Mucosa of descending colon (tissue), 3 donors: Measurements from ENCODE around the gene BMP15. TPM values are rescaled to one million over a fixed set of nuclear protein-coding genes. Genes with fewer than 3 reads are reported as not detected.

Source experiments
- ATAC-seq: fragments of 200-7000 bp; cut with Tn5 transposase; one replicate; pipeline ENCODE4 v1.9.1; 2020; ENCODE audit warnings: mild to moderate bottlenecking, moderate library complexity
- DNase-seq, 3 donors: peaks; one replicate each; pipeline ENCODE4 v3.0.0-alpha.2; 2020
- H3K36me3 ChIP-seq: fragments of 200-600 bp; one replicate; pipeline ENCODE4 v1.8.0; 2021; ENCODE audit warnings: low read depth, mild to moderate bottlenecking
- H3K4me1 ChIP-seq: fragments of 200-600 bp; one replicate; pipeline ENCODE4 v1.8.0; 2021; ENCODE audit warnings: low read depth, mild to moderate bottlenecking
- H3K4me3 ChIP-seq: fragments of 200-600 bp; one replicate; pipeline ENCODE4 v1.8.0; 2021; ENCODE audit warnings: mild to moderate bottlenecking
- H3K9me3 ChIP-seq: fragments of 200-600 bp; one replicate; pipeline ENCODE4 v1.8.0; 2021; ENCODE audit warnings: mild to moderate bottlenecking
- intact Hi-C, 2 donors: fragments of 100-400 bp; cut with DNase I in 1 of 2; cut with micrococcal nuclease in 1 of 2; formaldehyde crosslinking; loops; one replicate each; pipeline versions ENCODE4 v1.11.0 to v1.11.1; 2022; cut with DNase I, micrococcal nuclease
- total RNA-seq, 3 donors: library from RNA; stranded (reverse); fragmentation: NEBNext Ultra II Directional in 2 of 3; extraction: Animal tissue kit (Norgen Biotek cat#: 25700) in 2 of 3; gene quantifications; one replicate each; pipeline versions ENCODE4 v1.2.1 to v1.2.4, GENCODE V29; 2021 to 2023
- TF ChIP-seq, protein P1 (sequence below): fragments of 200-600 bp; IDR thresholded peaks from one replicate; pipeline ENCODE4 v1.8.0; 2022; ENCODE audit warnings: antibody characterized with exemption, mild to moderate bottlenecking
- donor health status: DM: no; HTN: no; CAD: no; lungs with moderate emphysema.
- donor health status: DM: no; HTN: no; CAD: no.
- donor health status: DM: no; HTN: yes; CAD: no.

Gene BMP15
- total RNA-seq, 3 donors from 2014 or later, result not detected

DNA sequence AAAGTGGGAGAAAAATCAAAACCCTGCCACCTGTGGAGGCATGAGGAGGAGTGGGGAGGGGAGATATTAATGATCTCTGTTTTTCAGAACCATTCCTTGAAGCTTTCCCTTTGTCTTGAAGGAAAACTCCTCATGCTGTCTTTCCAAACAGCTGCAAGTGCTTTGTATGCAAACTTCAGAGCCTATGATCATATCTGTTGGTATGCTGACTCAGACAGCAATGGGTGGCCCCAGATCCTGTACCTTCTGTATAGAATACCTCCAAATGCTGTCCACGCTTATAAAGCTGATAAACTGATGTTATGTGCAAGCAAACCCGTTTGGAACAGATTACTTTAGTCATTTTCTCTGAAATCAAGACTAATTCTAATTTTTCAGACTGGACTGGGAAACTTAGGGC, 31.9 kb downstream of the BMP15 start:
- intact Hi-C loops, result no loop called here
- Histone ChIP-seq H3K4me1 (no peaks in the 10 kb centered on the region), H3K36me3 (no peaks in the 10 kb centered on the region), H3K9me3 (no peaks in the 10 kb centered on the region), H3K4me3 (no peak overlapping the region)
- DNase-seq, result no peak
- TF ChIP-seq, protein P1, sequence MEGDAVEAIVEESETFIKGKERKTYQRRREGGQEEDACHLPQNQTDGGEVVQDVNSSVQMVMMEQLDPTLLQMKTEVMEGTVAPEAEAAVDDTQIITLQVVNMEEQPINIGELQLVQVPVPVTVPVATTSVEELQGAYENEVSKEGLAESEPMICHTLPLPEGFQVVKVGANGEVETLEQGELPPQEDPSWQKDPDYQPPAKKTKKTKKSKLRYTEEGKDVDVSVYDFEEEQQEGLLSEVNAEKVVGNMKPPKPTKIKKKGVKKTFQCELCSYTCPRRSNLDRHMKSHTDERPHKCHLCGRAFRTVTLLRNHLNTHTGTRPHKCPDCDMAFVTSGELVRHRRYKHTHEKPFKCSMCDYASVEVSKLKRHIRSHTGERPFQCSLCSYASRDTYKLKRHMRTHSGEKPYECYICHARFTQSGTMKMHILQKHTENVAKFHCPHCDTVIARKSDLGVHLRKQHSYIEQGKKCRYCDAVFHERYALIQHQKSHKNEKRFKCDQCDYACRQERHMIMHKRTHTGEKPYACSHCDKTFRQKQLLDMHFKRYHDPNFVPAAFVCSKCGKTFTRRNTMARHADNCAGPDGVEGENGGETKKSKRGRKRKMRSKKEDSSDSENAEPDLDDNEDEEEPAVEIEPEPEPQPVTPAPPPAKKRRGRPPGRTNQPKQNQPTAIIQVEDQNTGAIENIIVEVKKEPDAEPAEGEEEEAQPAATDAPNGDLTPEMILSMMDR, result no peak
- ATAC-seq, result no peak

DNA sequence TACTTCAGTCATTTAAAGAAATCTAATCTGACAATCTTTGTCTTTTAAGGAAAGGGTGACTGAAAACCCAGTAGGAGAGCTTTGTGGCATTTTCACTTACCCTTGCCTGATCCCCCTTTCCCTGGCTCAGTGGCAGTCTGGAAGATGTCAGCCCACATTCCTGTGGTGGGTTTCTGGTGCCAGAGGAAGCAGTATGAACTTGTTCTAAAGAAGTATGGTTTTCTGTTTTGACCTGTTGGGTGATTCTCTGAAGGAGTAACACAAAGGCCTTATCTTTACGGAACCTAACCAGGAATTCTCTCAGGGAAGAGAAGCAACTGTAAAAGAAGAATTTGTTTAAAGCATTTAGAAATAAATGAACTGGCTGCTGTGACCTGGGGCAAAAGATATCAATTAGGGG, 41.9 kb downstream of the BMP15 start:
- Histone ChIP-seq H3K4me1 (no peaks in the 10 kb centered on the region), H3K36me3 (no peaks in the 10 kb centered on the region), H3K4me3 (no peak overlapping the region), H3K9me3 (no peaks in the 10 kb centered on the region)
- intact Hi-C loops, result no loop called here
- DNase-seq, result no peak
- ATAC-seq, result no peak
- TF ChIP-seq, protein P1, result no peak

DNA sequence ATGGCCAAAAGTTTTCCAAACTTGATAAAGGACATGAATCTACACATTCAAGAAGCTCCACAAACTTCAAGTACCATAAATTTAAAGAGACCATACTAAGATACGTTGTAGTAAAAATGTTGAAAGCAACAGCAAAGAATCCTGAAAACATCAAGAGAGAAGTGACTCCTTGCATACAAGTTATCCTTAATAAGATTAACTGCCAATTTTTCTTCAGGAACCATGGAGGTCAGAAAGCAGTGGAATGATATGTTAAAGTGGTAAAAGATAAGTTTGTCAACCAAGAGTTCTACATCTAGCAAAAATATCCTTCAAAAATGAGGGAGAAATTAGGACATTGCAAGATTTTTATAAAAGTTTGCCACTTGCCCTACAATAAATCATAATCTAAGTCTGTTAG, 43.3 kb downstream of the BMP15 start:
- no peaks in the 10 kb centered on the region for H3K4me1 ChIP-seq
- intact Hi-C loops, result no loop called here
- ATAC-seq (no peak), DNase-seq (no peak)
- no peaks in the 10 kb centered on the region for H3K9me3 ChIP-seq
- no peaks in the 10 kb centered on the region for H3K36me3 ChIP-seq
- TF ChIP-seq, protein P1, result no peak
- no peak overlapping the region for H3K4me3 ChIP-seq

DNA sequence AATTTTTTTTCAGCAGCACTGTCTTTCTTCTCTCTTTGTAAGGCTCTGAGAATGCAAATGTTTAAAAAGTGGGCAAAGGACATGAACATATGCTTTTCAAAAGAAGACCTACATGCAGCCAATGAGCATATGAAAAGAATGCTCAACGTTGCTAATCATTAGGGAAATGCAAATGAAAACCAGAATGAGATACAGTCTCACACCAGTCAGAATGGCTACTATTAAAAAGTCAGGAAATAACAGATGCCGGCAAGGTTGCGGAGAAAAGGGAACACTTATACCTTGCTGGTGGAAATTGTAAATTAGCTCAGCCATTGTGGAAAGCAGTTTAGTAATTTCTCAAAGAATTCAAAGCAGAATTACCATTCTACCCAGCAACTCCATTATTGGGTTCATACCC, 51.6 kb downstream of the BMP15 start:
- TF ChIP-seq, protein P1, result no peak
- H3K4me1 ChIP-seq, result no peaks in the 10 kb centered on the region
- intact Hi-C loops, result no loop called here
- no peaks in the 10 kb centered on the region for H3K36me3 ChIP-seq
- ATAC-seq, result no peak
- H3K9me3 ChIP-seq, result no peaks in the 10 kb centered on the region
- no peak for DNase-seq
- no peak overlapping the region for H3K4me3 ChIP-seq

DNA sequence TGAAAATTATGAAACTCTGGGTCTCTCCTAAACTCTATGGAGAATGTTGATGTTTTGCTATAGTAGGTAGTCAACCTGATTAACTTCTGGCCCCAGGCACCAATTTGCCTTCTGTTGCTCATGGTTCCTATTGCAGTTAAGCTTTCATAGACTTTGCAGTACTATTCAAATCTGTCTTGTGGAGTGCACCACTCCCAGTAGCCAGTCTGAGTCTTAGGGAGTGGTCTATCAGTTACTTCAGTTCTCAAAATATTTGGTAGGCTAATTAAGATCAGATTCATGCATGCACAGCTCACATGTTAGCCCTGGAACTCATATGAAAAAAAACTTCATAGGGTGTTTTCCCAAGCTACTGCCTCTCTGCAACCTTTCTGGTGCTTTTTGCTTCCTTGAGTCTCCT, 53.3 kb downstream of the BMP15 start:
- intact Hi-C loops, result no loop called here
- ATAC-seq (no peak), DNase-seq (no peak)
- Histone ChIP-seq H3K4me3 (no peak overlapping the region), H3K9me3 (no peaks in the 10 kb centered on the region), H3K36me3 (no peaks in the 10 kb centered on the region), H3K4me1 (no peaks in the 10 kb centered on the region)
- TF ChIP-seq, protein P1, result no peak

Other genes with a start within 250 kb of the BMP15 start
- 1 to 10 TPM; 2.9 to 3.6 (median 3.2) TPM for gene SHROOM4, start 96.5 kb upstream of the BMP15 start, total RNA-seq